Renal cortical epithelial cell (primary cell): ENCODE results near the gene SRP68. TPM values are rescaled to one million over a fixed set of nuclear protein-coding genes. Genes with fewer than 3 reads are reported as not detected.

Experiments used
- DNase-seq: peaks from one replicate; pipeline ENCODE4 v3.0.0-alpha.2; 2011; ENCODE audit warnings: low read depth
- total RNA-seq: library from RNA; depleted of rRNA; stranded (reverse); fragments of >200 nt; gene quantifications from 2 replicates; pipeline ENCODE4 v1.2.3, GENCODE V29; 2014

SRP68 gene
- total RNA-seq, result 21.9 and 85.4 TPM in 2 replicates

- DNase-seq, result peak; percentile 87
Observed at GRCh38 chr17:76072148-76072858, at the start of gene SRP68. TSS of gene SRP68 (minus strand) at chr17:76072517. CDS start at chr17:76072491, 26 bp downstream.

GRCh38 chr17:76121932-76122430 is 49.7 kb upstream of the SRP68 start:
- DNase-seq, result no peak

GRCh38 chr17:76120658-76121008 is 48.3 kb upstream of the SRP68 start:
- no peak for DNase-seq

GRCh38 chr17:76119409-76120371 is 47.4 kb upstream of the SRP68 start:
- DNase-seq, result no peak

GRCh38 chr17:76115138-76115754 is 42.9 kb upstream of the SRP68 start:
- no peak for DNase-seq

GRCh38 chr17:76111956-76112355 is 39.6 kb upstream of the SRP68 start:
- DNase-seq, result no peak

GRCh38 chr17:76107509-76107908 is 35.2 kb upstream of the SRP68 start:
- no peak for DNase-seq

GRCh38 chr17:76106703-76107102 is 34.4 kb upstream of the SRP68 start:
- no peak for DNase-seq

GRCh38 chr17:76104896-76105231 is 32.5 kb upstream of the SRP68 start:
- DNase-seq, result no peak

- DNase-seq, result no peak
Observed at GRCh38 chr17:76104140-76104895, 32.0 kb upstream of the SRP68 start.

- DNase-seq, result peak; percentile 72
Observed at GRCh38 chr17:76103274-76104139, 31.2 kb upstream of the SRP68 start, which contains the start of gene EXOC7. TSS of gene EXOC7 (minus strand) at chr17:76103787. CDS start at chr17:76103692, 95 bp downstream.

- DNase-seq, result peak; percentile 13
Observed at GRCh38 chr17:76102944-76103273, 30.6 kb upstream of the SRP68 start.

- no peak for DNase-seq
Observed at GRCh38 chr17:76097716-76098295, 25.5 kb upstream of the SRP68 start.

- no peak for DNase-seq
Observed at GRCh38 chr17:76095943-76096342, 23.6 kb upstream of the SRP68 start.

GRCh38 chr17:76094046-76094445 is 21.7 kb upstream of the SRP68 start:
- DNase-seq, result no peak

GRCh38 chr17:76092526-76093413 is 20.5 kb upstream of the SRP68 start:
- no peak for DNase-seq

GRCh38 chr17:76091526-76092286 is 19.4 kb upstream of the SRP68 start:
- no peak for DNase-seq

- no peak for DNase-seq
Observed at GRCh38 chr17:76090517-76091129, 18.3 kb upstream of the SRP68 start.
